GM21717 (cell line): ENCODE results near the gene CLDN9.

Experiments used
- ATAC-seq: cut with Tn5 transposase; IDR thresholded peaks from one replicate; pipeline ENCODE4 v1.9.1; 2021; ENCODE audit warnings: mild to moderate bottlenecking, moderate library complexity; ENCODE audit not compliant: unreplicated experiment

Gene CLDN9

DNA sequence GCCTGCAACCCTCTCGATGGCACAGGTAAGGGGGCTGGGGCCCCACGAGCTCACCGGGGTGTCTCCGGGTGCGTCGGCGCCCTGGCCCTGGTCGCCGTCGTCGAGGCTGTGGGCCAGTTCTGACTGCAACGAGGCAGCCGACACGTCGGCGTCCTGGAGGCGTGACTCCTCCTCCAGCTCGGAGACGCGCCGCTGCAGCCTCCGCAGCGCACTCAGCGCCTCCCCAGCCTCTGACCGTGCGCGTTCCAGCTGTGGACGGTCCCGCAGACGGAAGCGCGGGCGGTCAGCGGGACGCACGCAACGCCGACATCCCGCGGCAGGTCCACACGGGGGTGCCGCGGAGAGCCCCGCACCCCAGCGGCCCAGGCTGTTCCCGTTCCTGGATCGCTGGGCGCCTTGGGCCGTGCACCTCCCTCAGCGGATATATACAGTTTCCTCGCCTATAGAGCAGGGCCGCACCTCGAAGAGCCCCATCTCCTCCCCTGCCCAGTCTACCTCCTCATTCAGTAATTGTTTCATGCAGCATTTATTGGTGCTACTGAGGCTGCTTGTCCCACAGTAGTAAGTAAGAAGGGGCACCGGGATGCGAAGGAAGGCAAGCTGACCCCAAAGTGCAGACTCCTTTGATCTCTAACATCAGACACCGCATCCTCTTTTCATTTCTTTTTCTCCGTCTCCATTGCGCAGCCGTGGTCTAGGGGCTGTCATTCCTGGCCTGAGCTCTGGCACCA lies 16.9 kb downstream of the CLDN9 start:
- no peak for ATAC-seq

DNA sequence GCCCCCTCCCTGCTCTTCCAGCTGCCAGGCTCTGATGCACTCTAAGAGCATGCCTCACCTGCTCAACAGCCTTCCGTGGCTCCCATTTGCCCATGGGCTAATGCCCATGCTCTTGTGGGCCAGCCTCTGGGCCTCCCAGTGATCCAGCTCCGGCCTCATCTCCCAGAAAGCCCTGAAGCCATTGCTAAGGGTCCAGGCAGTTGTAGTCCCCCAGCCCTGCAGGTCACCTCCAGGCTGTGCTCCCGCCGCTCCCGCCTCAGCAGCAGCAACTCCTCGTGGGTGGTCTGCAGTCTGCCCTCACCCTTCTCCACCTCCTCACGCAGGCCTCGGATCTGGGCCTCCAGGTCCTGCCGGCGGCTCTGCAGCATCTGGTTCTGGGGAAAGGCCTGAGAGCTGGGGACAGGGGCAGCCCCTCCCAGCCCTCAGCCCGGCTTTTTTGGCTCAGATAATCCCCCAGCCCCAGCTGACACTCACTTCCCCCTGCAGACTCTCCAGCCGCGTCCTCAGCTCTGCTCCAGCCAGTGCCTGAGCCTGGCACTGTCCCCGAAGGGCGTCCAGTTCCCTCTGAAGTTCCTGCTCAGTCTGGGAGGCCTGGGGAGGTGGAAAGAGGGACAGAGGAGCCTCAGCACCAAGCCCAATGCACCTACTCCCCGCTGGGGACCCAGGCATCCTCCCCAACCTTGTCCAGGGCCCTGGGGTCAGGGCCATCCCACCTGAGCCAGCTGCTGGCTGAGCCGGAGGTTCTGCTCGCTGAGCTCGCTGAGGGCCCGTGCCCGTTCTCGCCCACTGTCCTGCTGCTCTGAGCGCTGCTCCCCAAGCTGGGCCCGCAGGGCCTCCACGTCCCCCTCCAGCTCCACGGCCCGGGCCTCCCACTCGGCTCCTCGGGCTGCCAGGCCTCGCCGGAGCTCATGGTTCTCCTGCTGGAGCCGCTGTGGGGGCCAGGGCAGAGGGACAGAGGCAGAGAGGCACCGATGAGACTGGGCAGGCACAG lies 17.8 kb downstream of the CLDN9 start:
- ATAC-seq = no peak

DNA sequence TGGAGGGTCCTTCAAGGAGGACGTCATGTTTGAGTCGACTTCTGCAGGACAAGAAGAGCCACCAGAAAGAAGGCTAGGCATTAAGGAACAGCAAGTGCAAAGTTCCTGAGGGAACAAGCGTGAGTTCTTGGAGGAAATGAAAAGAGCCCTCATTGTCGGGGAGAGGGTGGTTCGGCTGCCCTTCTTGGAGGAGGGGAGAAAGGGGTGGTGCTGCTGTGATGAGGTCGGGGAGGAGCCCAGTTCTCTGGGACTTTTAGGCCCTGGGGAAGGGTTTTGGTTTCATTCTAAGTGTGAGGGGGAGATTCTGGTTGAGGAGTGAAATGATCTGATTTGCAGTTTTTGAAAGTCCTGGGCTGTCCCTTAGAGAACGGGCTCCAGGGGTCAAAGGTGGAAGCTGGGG lies 19.9 kb downstream of the CLDN9 start:
- ATAC-seq = no peak

DNA sequence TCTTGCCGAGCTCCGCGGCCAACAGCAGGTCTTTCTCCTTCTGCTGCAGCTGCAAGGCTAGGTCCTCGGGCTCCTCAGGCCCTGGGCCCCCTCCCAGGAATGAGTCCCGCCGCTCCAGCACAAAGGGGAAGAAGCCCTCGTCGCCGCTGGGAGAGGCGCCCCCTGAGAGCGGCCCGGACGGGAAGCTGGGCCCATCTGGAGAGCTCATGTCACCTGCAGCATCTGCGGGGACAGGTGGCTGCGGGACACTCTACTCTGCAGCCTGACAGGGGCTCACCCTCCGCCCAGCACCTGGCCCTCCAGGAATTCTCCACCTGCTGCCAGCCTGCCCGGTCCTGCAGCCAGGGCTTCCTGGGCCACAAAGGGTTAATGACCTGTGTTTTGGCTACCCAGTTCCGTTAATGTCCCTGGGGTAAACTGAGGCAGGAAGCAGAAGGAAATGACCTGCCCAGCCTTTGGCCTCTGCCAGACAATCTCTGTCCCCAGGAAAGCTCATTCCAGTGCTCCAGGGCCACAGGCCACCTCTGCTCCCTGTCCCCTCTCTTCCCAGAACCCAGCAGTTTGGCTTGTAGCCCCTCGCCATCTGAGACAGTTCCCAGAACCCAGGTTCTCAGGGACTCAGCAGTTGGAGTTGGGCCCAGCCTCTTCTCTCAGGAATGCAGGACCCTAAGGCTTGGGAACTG lies 22.7 kb downstream of the CLDN9 start:
- no peak for ATAC-seq

DNA sequence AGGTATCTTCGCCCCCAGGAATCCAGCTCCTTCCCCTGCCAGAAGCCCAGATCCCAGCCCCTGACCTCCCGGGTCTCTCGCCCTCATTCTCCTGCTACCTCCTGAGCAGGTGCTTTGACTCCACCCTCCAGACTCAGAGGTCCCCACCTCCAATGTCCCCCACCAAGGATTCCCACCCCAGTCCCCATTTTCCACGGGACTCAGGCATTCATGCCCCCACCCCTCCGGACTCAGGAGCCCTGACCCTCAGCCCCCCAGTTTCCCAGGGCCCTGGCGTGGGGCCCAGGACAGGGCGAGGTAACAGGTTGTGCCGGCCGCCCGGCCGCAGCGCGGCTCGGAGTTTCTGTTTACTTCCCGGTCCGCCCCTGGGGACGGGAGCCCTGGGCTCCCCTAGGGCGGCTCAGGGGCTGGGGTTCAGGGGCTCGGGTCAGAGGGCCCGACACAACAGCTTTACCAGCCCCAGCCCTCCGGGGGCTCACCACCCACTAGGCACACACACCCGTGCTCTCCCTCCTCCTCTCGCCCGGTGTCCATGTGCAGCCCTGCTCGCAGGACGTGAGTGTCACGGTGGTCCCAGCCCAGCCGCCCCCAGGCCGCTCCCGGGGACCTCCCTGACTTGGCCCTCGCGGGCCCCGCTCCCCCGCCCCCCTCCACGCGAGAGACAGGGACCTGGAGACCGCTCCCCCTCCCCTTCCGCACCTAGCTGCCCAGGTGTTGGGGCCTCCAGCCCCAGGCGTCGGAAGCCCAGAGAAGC lies 23.4 kb downstream of the CLDN9 start:
- ATAC-seq = no peak

DNA sequence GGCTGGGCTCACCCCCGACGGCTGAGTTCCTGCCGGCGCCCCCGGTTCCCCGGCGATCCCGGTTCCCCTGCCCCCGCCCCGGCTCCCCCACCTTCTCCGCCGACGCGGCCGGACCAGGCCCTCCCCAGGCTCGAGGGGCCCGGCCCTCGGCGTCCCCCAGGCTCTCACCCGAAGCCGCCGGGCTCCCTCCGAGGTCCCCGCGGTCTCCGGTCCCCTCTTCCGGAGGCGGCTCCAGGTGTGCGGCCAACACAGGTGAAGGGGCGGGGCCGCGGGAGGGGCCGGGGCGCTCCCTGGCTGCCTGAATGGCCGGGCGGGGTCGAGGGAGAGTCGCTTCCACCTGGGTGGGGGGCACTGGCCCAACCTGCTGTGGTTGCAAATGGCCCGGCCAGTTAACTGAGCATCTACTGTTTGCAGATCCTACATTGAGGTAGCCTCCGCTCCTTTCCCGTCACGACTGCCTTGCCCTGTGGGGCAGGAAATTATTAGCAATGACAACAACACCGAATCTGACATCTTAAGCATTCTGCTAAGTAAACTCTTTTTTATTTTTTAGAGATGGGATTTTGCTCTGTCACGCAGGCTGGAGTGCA lies 24.1 kb downstream of the CLDN9 start, which contains the start of gene BICDL2:
Gene BICDL2 (minus strand): TSS at position 219 of the 590 bp plus-strand sequence. CDS start 1,448 bp downstream, outside the sequence.
- no peak for ATAC-seq

DNA sequence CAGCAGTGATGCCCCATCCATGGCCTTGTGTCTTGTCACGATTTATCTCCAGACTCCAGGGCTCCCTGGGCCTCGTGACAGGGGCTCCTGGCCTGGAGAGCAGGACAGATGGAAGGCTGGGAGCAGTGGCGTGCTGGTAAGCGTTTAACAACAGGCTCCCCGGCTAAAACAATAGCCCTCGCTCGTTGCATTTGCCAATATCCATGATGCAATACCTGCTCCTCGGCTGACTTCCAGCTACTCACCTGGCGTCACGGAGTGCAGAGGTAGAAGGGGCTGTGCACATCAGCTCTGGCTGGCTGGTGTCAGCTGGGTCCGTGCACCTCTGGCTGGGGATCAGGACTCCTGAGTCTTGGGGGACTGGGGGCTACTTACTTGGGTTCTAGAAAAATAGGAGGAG lies 25.5 kb downstream of the CLDN9 start:
- no peak for ATAC-seq

DNA sequence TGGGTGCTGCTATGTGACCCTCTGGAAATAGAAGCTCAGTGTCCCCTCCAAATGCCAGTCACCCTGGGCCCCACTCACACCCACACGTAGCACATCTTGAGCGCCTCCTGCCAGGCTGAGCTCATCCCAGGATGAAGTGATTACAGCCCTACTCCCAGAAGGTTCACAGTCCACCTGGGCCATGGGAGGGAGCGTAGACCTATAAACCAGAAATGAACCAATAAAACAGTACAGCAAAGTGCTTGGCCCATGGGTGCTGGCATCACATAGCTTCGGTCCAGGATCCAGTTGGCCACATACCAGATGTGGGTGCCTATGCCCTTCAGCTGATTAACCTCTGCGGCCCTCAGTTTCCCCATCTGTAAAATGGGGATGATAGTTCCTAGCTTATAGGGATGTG lies 26.2 kb downstream of the CLDN9 start:
- ATAC-seq = no peak

DNA sequence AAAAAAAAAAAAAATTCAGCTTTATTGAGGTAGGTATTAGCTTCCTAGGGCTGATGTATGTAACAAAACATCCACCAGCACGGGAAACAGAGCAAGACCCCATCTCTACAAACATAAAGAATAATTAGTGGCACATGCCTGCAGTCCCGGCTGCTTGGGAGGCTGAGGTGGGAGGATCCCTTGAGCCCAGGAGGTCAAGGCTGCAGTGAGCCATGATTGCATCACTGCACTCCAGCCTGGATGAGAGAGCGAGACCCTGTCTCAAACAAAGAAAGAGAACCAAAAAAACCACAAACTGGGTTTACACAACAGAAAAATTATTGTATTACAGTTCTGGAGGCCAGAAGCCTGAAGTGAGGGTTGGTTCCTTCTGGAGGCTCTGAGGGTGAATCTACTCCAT lies 29.7 kb downstream of the CLDN9 start:
- no peak for ATAC-seq

DNA sequence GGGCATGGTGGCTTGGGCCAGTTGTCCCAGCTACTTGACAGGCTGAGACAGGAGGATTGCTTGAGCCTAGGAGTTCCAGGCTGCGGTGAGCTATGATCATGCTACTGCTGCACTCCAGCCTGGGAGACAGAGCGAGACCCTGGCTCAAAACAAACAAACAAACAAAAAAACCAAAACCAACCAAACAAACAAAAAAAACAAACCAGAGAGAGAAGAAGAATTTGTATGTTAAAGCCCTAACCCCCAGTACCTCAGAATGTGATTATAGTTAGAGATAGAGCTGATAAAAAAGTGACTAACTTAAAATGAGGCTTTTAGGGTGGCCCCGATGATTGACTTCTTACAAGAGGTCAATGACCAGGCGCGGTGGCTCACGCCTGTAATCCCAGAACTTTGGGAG lies 32.0 kb downstream of the CLDN9 start:
- no peak for ATAC-seq

DNA sequence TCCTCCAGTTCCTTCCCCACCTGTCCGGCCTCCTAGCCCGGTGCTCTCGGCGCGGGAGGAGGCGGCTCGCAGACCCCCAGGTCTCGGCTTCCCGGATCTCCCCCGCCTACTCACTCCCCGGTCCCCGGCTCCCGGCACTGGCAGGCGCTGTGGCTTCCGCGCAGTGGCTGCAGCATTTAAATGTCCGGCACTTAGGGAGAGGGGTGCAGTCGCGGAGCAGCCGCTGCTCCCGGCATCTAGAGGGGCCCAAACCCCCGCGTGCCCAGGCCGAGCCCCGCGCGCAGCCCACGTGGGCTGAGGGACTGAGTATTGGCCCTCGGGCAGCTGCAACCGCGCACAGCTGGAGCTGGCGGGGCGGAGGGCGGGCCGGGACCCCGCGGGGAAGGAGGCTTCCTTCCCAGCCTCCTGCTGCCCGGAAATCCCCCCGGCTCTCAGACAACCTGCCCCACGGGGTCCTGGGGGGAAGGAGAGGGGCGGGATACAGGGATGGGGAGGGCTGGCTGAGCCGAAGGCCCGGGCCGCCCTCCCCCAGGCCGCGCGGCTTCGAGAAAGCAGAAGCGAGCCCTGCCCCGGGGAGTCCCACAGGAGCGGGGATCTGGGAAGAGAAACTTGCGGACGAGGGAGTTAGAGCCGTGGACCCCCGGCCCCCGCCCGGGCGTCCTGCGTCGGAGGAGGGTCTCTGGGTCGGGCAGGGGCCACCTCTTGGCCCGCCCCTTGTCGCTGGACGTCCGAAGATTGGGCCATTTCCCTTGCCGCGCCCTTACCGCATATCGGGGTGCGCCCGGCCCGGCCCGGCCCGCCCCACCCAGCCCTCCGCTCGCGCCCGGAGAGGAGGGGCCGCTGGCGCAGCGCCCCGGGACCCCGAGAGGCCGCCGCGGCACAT lies 33.3 kb downstream of the CLDN9 start, which contains the start of gene MMP25:
Gene MMP25 (plus strand): TSS at position 804 of the 883 bp plus-strand sequence. CDS start 357 bp downstream, outside the sequence.
- no peak for ATAC-seq

DNA sequence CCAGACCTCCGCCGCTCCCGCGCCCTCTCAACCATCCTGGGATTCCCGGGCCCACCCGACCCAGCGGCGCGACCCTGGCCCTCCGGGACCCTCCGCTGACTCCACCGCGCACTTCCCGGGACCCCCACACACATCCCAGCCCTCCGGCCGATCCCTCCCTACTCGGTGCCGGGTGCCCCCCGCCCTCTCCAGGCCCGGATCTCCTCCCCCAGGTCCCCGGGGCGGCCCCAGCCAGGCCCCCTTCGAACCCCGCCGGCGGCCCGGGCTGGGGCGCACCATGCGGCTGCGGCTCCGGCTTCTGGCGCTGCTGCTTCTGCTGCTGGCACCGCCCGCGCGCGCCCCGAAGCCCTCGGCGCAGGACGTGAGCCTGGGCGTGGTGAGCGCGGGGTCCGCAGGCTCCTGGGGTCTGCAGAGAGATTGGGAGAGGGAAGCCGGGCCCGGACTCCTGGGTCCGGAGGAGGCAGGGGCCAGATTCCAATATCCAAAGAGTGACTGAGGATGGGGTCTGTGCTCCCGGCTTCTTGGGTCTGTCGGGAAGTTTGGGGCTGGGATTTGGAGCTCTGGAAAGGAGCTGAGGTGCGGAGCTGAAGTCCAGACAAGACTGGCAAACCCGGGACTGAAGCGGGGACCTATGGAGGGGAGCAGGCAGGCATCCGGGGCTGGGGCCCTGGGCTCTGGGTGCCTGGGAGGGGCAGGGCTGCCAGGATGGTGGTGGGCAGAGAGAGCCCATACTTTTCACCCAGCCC lies 34.1 kb downstream of the CLDN9 start:
- no peak for ATAC-seq

DNA sequence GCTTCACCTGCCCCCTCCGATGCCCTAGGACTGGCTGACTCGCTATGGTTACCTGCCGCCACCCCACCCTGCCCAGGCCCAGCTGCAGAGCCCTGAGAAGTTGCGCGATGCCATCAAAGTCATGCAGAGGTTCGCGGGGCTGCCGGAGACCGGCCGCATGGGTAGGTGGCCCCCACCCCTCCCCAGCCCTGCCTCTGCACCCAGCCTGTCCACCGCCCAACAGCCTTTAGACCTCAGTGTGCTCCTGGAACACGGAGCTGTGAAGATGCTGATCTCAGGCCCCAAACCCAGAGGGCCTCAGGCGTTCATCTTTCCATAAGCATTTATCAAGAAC lies 34.6 kb downstream of the CLDN9 start:
- no peak for ATAC-seq

DNA sequence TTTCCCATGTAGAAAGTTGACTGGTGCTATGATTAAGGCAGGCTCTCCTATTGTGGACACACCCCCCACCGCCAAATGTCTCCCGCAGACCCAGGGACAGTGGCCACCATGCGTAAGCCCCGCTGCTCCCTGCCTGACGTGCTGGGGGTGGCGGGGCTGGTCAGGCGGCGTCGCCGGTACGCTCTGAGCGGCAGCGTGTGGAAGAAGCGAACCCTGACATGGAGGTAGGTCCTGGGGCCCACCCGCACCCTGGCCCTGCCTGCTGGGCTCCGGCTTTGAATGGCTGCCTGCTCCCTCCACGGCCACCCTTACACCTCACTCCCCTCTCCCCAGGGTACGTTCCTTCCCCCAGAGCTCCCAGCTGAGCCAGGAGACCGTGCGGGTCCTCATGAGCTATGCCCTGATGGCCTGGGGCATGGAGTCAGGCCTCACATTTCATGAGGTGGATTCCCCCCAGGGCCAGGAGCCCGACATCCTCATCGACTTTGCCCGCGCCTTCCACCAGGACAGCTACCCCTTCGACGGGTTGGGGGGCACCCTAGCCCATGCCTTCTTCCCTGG lies 37.3 kb downstream of the CLDN9 start:
- ATAC-seq = no peak

DNA sequence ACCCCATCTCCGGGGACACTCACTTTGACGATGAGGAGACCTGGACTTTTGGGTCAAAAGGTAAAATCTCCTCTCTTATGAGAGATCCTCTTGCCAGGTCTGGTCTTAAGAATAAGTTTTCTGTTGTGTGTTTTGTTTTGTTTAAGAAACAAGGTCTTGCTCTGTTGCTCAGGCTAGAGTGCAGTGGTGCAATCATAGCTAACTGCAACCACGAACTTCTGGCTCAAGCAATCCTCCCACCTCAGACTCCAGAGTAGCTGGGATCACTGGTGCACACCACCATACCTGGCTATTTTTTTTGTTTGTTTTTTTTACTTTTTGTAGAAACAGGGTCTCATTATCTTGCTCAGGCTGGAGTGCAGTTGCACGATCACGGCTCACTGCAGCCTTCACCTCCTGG lies 37.8 kb downstream of the CLDN9 start:
- ATAC-seq = no peak

DNA sequence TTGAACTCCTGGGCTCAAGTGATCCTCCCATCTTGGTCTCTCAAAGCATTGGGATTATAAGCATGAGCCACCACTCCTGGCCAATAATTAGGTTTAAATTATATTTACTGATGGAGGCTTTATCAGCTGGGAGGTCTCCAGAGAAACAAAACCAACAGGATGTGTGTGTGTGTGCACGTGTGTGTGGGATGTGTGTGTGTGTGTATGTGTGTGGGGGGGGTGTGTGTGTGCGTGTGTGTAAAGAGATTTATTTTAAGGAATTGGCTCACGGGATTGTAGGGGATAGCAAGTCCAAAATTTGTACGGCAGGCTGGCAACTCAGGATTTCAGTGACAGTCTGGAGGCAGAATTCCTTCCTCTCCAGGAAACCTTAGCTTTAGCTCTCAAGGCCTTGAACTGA lies 38.3 kb downstream of the CLDN9 start:
- ATAC-seq = no peak

DNA sequence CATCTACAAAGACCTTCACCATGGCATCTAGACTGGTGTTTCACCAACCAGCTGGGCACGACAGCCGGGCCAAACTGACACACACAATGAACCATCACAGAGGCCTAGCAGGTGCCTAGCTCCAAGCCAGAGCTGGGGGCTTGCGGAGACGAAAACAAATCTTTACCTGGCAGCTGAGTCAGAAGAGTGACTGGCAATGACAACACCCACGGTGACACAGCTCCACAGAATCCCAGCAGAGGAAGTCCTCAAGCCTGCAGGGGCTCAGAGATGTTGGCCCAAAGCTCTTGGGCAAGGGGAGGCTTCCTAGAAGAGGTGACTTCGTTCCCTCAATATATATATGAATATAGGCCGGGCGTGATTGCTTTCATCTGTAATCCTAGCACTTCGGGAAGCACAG lies 38.8 kb downstream of the CLDN9 start:
- no peak for ATAC-seq
